GM12892 (cell line): ENCODE data around the gene MUSTN1.

Experiments
- DNase-seq: peaks from one replicate; pipeline ENCODE4 v3.0.0; 2011; ENCODE audit not compliant: insufficient read length
- FAIRE-seq: peaks from 2 replicates; lab custom pipeline; 2011; peaks lifted over from hg19 to GRCh38; lab: Jason Lieb, UNC
- POLR2A ChIP-seq: IDR thresholded peaks from 2 replicates; pipeline ENCODE4 v1.6.1; 2011; ENCODE audit warnings: low read depth, low read length, control low read depth
- POLR2AphosphoS5 ChIP-seq: IDR thresholded peaks from 2 replicates; pipeline ENCODE4 v1.6.1; 2011; ENCODE audit warnings: low read depth, low read length, control low read depth
- TAF1 ChIP-seq: IDR thresholded peaks from 2 replicates; pipeline ENCODE4 v1.6.1; 2011; ENCODE audit warnings: low read depth, mild to moderate bottlenecking, control low read depth, low read length, borderline replicate concordance

Gene MUSTN1

DNA sequence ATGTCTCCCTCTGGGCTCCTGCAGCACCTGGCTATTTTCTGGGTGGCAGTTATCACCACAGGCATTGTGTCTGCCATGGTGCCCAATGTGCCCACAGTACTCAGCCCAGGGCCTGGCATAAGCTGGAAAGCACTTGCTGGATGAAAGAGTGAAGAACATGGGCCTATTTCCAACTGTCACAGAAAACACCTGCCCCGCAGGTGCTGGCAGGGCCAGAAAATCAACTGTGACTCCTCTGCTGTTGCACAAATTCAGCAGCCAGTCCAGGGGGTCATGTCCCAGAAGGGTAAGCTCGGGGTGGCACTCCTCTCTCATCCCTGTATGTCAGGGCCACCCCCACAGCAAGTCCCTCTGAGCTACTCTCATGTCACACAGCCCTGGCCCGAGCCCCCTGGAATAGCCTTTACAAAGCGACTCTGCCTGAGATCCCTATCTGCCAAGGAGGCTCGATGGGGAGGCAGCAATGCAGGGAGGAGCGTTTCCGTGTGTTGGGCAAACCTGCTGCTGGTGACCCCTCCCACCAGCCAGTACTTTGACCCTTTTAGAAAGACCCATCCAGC, 23.3 kb downstream of the MUSTN1 start:
- DNase-seq = no peak
- TF ChIP-seq TAF1 (no peak), POLR2AphosphoS5 (no peak), POLR2A (no peak)
- FAIRE-seq = no peak

DNA sequence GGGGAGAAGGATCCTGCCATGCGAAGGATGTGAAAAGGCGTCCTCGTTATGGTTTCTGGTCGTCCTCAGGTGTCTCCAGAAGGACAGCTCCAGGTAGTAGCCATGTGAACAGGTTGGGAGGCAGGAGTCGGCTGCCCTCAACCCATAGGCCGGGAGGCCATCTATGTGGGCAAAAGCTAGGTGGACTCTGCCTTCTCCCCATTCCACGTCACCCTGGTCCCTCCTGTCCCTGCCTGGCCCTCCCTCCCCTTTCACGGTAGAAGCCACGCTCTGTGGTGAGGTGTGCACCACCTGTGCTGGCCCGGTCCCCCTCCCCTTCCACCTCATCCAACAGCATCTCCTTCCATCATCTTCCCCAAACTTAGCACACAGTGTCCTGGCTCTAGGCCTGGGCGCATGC, 23.9 kb downstream of the MUSTN1 start:
- FAIRE-seq = no peak
- DNase-seq = no peak
- TF ChIP-seq POLR2A (no peak), POLR2AphosphoS5 (no peak), TAF1 (no peak)

DNA sequence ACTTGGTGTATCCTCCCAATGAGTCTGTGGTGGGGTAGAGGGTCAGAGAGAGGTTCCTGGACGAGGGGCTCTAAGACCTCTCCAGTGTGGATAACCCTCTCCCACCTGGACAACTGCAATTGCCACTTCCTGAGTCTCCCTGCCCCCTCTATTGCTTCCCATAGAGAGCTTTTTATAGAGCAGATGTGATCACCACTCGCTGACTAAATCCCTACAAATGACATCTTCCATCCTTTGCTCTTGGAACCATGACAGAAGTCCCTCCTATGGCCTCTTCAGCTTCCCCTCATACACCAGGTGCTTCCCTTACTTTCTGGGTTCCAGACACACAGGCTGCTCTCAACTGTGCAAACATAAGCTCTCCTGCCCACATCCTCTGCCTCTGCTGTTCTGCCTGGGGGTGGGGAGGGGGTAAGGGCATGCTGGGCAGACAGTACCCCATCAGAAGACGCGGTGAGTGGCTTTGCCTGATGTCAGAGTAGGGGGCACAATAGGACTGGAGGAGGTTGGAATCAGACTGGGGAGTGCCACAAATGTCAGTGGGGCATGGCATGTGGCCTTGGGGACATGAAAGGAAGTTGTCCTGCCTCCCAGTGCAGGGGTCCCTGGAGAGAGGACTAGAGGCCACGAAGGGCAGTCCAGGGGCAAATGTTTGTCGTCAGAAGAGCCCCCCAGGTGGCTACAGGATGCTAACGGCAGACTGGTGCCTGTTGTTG, 25.0 kb downstream of the MUSTN1 start:
- TF ChIP-seq POLR2AphosphoS5 (no peak), POLR2A (no peak), TAF1 (no peak)
- DNase-seq = no peak
- no peak for FAIRE-seq

DNA sequence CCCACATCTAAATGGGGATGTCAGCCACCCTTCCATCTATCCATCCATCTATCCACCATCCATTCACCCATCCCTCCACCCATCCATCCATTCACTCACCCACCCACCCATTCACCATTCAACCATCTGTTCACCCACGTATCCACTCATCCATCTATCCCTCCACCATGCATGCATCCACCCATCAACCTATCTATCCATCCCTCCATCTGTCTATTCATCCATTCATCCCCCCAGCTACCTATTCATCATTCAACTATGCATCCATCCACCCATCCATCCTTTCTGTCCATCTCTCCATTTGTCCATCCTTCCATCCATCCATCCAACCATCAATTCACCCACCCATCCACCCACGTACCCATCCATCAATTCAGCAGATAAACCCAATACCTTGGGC, 25.7 kb downstream of the MUSTN1 start:
- TF ChIP-seq TAF1 = no peak
- no peak for TF ChIP-seq POLR2A
- TF ChIP-seq POLR2AphosphoS5 = no peak
- DNase-seq (no peak), FAIRE-seq (no peak)

DNA sequence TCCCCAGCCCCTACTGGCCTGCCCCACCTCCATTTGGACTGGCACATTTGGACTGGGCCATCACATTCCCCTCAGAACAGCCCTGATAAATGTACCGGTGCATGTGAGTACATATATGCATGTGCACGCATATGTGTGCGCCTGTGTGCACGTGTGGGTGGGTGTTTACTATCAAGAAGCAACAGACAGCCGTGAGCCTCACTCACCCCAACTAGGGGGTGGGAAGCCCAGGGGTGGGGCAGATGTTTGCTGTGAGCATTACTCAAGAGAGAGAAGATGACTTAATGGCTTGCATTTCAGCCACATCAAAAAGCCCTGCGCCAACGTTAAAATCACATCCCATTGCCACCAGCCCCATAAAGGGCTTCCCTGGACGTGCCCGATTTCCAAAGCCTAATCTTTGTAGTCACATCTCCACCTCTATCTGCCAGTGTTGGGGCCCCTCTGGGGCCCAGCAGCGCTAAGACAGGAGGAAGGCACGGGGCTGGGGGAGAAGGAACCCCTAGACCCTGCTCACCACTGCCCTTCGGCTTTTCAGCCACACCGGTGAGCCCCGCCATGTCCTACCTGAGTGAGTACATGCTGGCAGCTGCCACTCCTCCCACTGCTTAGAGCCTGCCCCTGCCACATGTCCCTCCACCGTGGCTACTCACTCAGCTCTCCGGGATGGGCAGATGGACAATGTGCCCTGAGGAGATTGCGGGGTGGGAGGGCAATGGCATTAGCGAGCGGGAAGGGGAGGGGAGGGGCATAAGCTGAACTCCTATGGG, 29.4 kb downstream of the MUSTN1 start:
- no peak for FAIRE-seq
- DNase-seq = no peak
- TF ChIP-seq POLR2A (no peak), POLR2AphosphoS5 (no peak), TAF1 (no peak)

DNA sequence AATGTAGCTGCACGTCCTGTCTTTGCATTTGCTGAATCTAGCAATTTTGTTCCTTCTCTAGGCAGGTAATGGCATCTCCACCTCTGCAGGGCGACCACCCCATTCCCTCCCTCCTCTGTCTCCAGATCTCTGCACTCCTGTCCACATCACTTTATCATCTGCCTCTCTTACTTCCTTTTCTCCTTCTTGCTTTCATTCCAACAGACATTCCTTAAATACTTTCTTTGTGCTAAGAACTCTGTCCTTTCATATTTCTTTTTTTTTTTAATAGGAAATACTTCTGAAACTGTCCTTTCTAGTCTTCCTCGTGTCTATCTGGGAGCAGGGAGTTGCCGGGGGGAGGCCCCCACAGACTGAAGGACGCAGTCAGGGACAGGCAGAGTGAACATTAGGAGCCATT, 33.0 kb downstream of the MUSTN1 start:
- no peak for DNase-seq
- TF ChIP-seq TAF1 = no peak
- FAIRE-seq = no peak

DNA sequence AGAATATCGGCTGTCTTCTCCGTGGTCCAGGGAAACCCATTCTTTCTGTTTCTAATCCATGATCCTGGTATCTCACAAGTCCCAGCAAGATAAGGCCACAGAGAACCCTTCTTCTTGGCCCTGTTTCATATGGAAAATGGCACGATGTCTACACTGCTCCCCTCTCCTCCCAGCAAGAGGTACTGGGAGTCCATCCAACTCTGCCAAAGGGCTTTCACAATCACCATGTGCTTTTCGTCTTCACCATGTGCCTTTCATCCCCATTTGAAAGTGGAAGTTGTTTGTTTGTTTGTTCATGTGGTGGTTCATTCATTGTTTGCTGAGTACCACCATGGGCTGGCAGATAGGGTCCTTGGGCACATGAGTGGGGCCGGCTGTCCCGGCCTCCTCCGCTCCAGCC, 34.7 kb downstream of the MUSTN1 start:
- DNase-seq (no peak), FAIRE-seq (no peak)
- TF ChIP-seq POLR2AphosphoS5 (no peak), POLR2A (no peak), TAF1 (no peak)

DNA sequence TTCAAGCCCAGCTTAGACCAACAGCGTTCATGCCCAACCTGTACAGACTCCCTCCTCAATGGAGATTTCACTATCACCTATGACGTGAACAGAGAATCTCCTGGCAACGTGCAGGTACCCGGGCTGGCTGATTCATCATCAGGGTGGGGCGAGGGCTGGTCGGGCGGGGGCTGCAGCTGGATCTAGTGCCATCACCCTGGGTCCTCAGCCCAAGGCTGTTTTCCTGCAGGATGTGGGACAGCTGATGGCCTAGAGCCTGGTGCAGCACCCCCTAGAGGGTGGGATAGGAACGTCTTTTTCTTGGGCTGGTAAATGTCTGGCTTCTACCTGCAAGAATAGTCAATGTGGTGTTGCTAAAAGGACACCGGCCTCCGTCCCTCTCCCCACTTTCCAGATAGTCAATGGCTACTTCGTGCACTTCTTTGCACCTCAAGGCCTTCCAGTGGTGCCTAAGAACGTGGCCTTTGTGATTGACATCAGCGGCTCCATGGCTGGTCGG, 35.8 kb downstream of the MUSTN1 start:
- FAIRE-seq (peak; percentile 63), DNase-seq (peak; percentile 66)
- TF ChIP-seq POLR2AphosphoS5 = no peak
- no peak for TF ChIP-seq TAF1
- no peak for TF ChIP-seq POLR2A

DNA sequence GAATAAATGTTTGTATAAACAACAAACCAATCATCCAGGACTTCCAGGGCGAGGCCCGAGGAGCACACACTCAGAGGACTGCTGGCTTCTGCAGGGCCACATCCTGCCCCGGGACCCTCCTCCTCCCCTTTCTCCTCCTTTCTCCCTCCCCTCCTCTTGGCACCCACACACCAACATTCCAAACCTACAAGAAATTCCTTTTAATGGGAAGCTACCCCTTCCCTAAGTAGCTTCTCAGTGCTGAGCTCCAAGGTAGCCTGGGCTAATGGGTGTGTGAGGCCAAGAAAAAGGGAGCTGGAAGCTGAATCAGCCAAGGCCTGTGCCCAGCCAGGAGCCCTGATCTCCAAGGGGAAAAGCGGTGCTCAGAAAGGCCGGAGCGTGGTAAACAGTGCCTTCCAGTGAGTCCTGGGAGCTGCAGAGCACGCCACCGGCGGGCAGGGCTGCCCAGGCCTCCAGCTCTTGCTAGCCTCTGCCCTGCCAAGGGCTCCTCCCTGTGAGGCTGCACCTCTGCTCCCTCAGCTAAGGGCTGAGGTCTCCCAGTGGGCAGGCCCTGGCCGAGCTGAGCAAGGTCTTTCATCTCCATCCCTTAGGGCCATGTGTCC, 36.3 kb downstream of the MUSTN1 start:
- TF ChIP-seq POLR2A (no peak), TAF1 (no peak), POLR2AphosphoS5 (no peak)
- FAIRE-seq = no peak
- no peak for DNase-seq

DNA sequence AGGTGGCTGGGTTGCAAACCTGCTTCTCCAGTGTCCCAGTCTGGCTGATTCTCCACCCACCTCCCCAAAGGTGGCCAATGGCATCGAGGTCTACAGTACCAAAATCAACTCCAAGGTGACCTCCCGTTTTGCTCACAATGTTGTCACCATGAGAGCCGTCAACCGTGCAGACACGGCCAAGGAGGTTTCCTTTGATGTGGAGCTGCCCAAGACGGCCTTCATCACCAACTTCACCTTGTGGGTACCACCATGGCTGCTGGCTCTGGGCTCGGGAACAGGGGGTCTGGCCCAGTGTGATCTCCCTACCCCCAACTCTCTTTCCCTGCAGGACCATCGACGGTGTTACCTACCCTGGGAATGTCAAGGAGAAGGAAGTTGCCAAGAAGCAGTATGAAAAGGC, 38.4 kb downstream of the MUSTN1 start:
- TF ChIP-seq POLR2AphosphoS5 = no peak
- no peak for DNase-seq
- FAIRE-seq = no peak

DNA sequence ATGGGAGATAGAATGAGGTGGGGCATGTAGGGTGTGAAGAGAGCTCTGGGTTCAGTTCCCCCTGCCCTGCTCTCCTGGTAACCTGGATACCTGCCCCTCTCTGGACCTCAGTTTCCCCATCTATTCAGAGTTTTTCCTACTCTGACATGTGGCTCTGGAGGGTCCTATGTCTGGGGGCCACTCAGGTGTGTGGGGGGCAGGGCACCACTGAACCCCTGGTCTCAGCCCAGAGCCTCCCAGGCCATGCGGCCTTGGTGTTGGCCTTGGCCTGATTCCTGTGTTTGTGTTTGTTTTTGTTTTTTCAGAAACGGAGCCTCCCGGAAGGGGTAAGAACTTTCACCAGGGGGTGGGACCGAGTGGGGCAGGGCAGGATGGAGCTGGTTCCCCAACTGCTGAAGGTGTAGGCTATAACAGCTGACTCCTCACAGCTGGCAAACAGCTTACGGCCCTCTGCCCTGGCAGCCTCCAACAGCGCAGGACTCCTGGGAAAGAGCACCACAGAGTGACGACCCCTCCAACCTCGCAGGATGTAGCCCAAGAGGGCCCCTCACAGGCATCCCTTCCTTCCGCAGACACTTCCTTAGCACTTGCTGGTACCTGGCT, 39.4 kb downstream of the MUSTN1 start:
- no peak for TF ChIP-seq TAF1
- no peak for TF ChIP-seq POLR2AphosphoS5
- TF ChIP-seq POLR2A = no peak
- FAIRE-seq (no peak), DNase-seq (no peak)
